K562 (cell line): ENCODE measurements around the gene GPM6B. TPM values are rescaled to one million over a fixed set of nuclear protein-coding genes. Genes with fewer than 3 reads are reported as not detected.
A peak's percentile ranks its signal among the peaks of the same experiment; 100 is the strongest.

ENCODE experiments used
- ATAC-seq: fragments of 200-7000 bp; cut with Tn5 transposase; 3 replicates; pipeline ENCODE4 v1.9.1; 2020; ENCODE audit warnings: moderate library complexity
- BruUV-seq: library from RNA; stranded (reverse); fragments of 400-500 nt; replicated peaks from 2 replicates; lab custom pipeline; 2021; lab: Mats Ljungman, UMichigan
- CTCF ChIA-PET: fragments of 300-600 bp; formaldehyde crosslinking; extraction: SDS; loops from one replicate; lab custom pipeline; 2021; ENCODE audit warnings: low intra/inter-chr PET ratio; lab: Yijun Ruan, JAX
- POLR2A ChIA-PET: fragments of 300-600, 350-650 bp; sonication (Branson Sonifier 250); formaldehyde crosslinking; extraction: SDS; loops from one replicate; lab custom pipeline; 2021; ENCODE audit warnings: antibody characterized with exemption, inconsistent platforms; lab: Yijun Ruan, JAX
- DNase-seq, 4 experiments: peaks; one replicate each; pipeline versions ENCODE4 v3.0.0 to v3.0.0-alpha.2; 2011 to 2018; ENCODE audit warnings: low spot score in 3 of 4, mixed read lengths in 3 of 4; ENCODE audit errors: extremely low read depth in 1 of 4
- FAIRE-seq: peaks from 2 replicates; lab custom pipeline; 2011; peaks lifted over from hg19 to GRCh38; lab: Jason Lieb, UNC
- H2AFZ ChIP-seq: 2 replicates; pipeline ENCODE4 v1.6.0; 2011; ENCODE audit warnings: low read depth, low read length, control low read depth, inconsistent platforms
- H3K27ac ChIP-seq: fragments of 200-600 bp; 3 replicates; pipeline ENCODE4 v1.8.0; 2011; ENCODE audit warnings: low read depth, mild to moderate bottlenecking, control low read depth, inconsistent platforms, low read length, moderate library complexity, mixed read lengths; ENCODE audit errors: extremely low read depth
- H3K27me3 ChIP-seq, 2 experiments: fragments of 300-600 bp in 1 of 2; 2 replicates in 1 of 2; 3 replicates in 1 of 2; pipeline versions ENCODE4 v1.6.0 to v1.8.0; 2011; ENCODE audit warnings: inconsistent platforms in 2 of 2, low read length in 2 of 2, mild to moderate bottlenecking in 1 of 2, mixed read lengths in 1 of 2, moderate library complexity in 1 of 2; ENCODE audit not compliant: control insufficient read depth in 2 of 2, insufficient read depth in 2 of 2
- H3K36me3 ChIP-seq: fragments of 300-600 bp; 3 replicates; pipeline ENCODE4 v1.8.0; 2011; ENCODE audit warnings: mild to moderate bottlenecking, low read length, inconsistent platforms; ENCODE audit not compliant: control insufficient read depth, insufficient read depth
- H3K4me1 ChIP-seq, 2 experiments: fragments of 200-600 bp in 1 of 2; replicated peaks in 1 of 2; 2 replicates in 1 of 2; 3 replicates in 1 of 2; pipeline versions ENCODE4 v1.5.1 to v1.8.0; 2011; ENCODE audit warnings: inconsistent platforms in 2 of 2, low read length in 2 of 2, mild to moderate bottlenecking in 1 of 2, mixed read lengths in 1 of 2, moderate library complexity in 1 of 2; ENCODE audit not compliant: control insufficient read depth in 2 of 2, insufficient read depth in 2 of 2
- H3K4me2 ChIP-seq: 2 replicates; pipeline ENCODE4 v1.6.1; 2011; ENCODE audit warnings: low read length, control low read depth, inconsistent platforms, mixed read lengths; ENCODE audit not compliant: insufficient read depth
- H3K4me3 ChIP-seq: fragments of 200-600 bp; sonication (generic), shearing (Covaris generic); 2 replicates; pipeline ENCODE4 v1.5.1; 2016; ENCODE audit warnings: control low read depth, inconsistent platforms
- H3K79me2 ChIP-seq: fragments of 200-600 bp; 3 replicates; pipeline ENCODE4 v1.8.0; 2011; ENCODE audit warnings: low read length, inconsistent platforms; ENCODE audit not compliant: control insufficient read depth, insufficient read depth
- H3K9ac ChIP-seq, 2 experiments: 2 replicates each; pipeline versions ENCODE4 v1.6.0 to v1.6.1; 2011; ENCODE audit warnings: low read depth in 2 of 2, low read length in 2 of 2, control low read depth in 1 of 2, inconsistent platforms in 1 of 2, mild to moderate bottlenecking in 1 of 2, mixed read lengths in 1 of 2; ENCODE audit not compliant: insufficient read depth in 1 of 2
- H3K9me1 ChIP-seq: one replicate; pipeline ENCODE4 v1.6.0; 2011; ENCODE audit warnings: inconsistent platforms, mild to moderate bottlenecking, low read length, moderate library complexity; ENCODE audit not compliant: control insufficient read depth, insufficient read depth
- H3K9me3 ChIP-seq: replicated peaks from 2 replicates; pipeline ENCODE4 v1.5.1; 2011; ENCODE audit warnings: low read depth, low read length, inconsistent platforms; ENCODE audit not compliant: control insufficient read depth, insufficient read depth
- H4K20me1 ChIP-seq: replicated peaks from 2 replicates; pipeline ENCODE4 v1.6.1; 2011; ENCODE audit warnings: low read length, inconsistent platforms, mixed read lengths; ENCODE audit not compliant: control insufficient read depth, insufficient read depth
- ATF7 ChIP-seq: fragments of 450-650 bp; IDR thresholded peaks from 2 replicates; pipeline ENCODE4 v1.7.1; 2014; ENCODE audit warnings: mild to moderate bottlenecking, moderate library complexity
- CBFA2T2 ChIP-seq: fragments of 450-650 bp; conservative IDR thresholded peaks from 2 replicates; pipeline ENCODE4 v1.6.1; 2017; ENCODE audit warnings: mild to moderate bottlenecking
- CXXC5 ChIP-seq: fragments of 250-450 bp; sonication (Bioruptor Pico); IDR thresholded peaks from 2 replicates; pipeline ENCODE4 v1.8.0; 2022; ENCODE audit warnings: inconsistent platforms, mild to moderate bottlenecking, moderate library complexity
- ETS1 ChIP-seq: conservative IDR thresholded peaks from 2 replicates; pipeline ENCODE4 v1.6.1; 2011; ENCODE audit warnings: low read depth, mild to moderate bottlenecking, low read length; ENCODE audit not compliant: control insufficient read depth
- NCOA2 ChIP-seq, 2 experiments: fragments of 450-650 bp; IDR thresholded peaks; 2 replicates each; pipeline ENCODE4 v1.6.1; 2018; ENCODE audit warnings: mild to moderate bottlenecking in 2 of 2, moderate library complexity in 1 of 2; ENCODE audit not compliant: partially characterized antibody in 2 of 2
- NFIC ChIP-seq: fragments of 450-650 bp; IDR thresholded peaks from 2 replicates; pipeline ENCODE4 v1.6.1; 2017; ENCODE audit warnings: mild to moderate bottlenecking, inconsistent platforms
- NRF1 ChIP-seq, 2 experiments: fragments of 450-650 bp; IDR thresholded peaks in 1 of 2; conservative IDR thresholded peaks in 1 of 2; 2 replicates each; pipeline ENCODE4 v1.6.1; 2014; ENCODE audit warnings: mild to moderate bottlenecking in 2 of 2
- PML ChIP-seq: IDR thresholded peaks from 2 replicates; pipeline ENCODE4 v1.6.1; 2012; ENCODE audit warnings: low read length, inconsistent platforms
- POLR2B ChIP-seq: fragments of 450-650 bp; IDR thresholded peaks from 2 replicates; pipeline ENCODE4 v1.6.1; 2018; ENCODE audit warnings: low read depth; ENCODE audit not compliant: partially characterized antibody
- ZBTB12 ChIP-seq: fragments of 250-450 bp; sonication (Bioruptor Pico); IDR thresholded peaks from 2 replicates; pipeline ENCODE4 v1.4.0; 2020
- WGBS: fragments of 100-300 bp; shearing (Covaris generic); methylation state at CpG from one replicate; pipeline ENCODE4 v1.1.6; 2016; ENCODE audit warnings: low coverage, mixed read lengths; ENCODE audit not compliant: insufficient coverage; ENCODE audit errors: missing lambda C conversion rate; 5-methylcytosine and 5-hydroxymethylcytosine counted together
- in situ Hi-C: fragments of 300-500 bp; cut with MboI; formaldehyde crosslinking; loops from 4 replicates; pipeline ENCODE4 v1.15.0; 2018; ENCODE audit warnings: inconsistent platforms, mixed read lengths
- intact Hi-C: fragments of 100-400 bp; cut with micrococcal nuclease; formaldehyde crosslinking; loops from 2 replicates; pipeline ENCODE4 v1.14.2; 2022
- polyA plus RNA-seq, 8 experiments: library from polyadenylated mRNA; depleted of rRNA in 4 of 8; stranded (reverse) in 5 of 8; unstranded in 3 of 8; fragments of >200 nt; fragmentation: Nextera tagmentation in 2 of 8; fragmentation: Illumina TruSeq in 1 of 8; extraction: Ambion mirVana in 2 of 8; extraction: Trizol in 1 of 8; gene quantifications; 2 replicates each; pipeline versions ENCODE4 v1.2.1 to v1.2.3, GENCODE V29; 2011 to 2014; ENCODE audit warnings: inconsistent platforms in 1 of 8, missing spikeins in 1 of 8
- total RNA-seq, 7 experiments: library from RNA; depleted of rRNA in 6 of 7; stranded (reverse); fragments of >200 nt in 6 of 7; fragmentation: Illumina TruSeq in 2 of 7; extraction: Trizol in 2 of 7; gene quantifications; 2 replicates each; pipeline versions ENCODE4 v1.2.1 to v1.2.3, GENCODE V29; 2011 to 2021; ENCODE audit warnings: low replicate concordance in 1 of 7
- TF ChIP-seq, protein P1 (sequence below): fragments of 200-800 bp; sonication (Bioruptor generic); IDR thresholded peaks from 2 replicates; pipeline ENCODE4 v1.6.1; 2017; ENCODE audit warnings: missing genetic modification characterization, missing compliant biosample characterization
- TF ChIP-seq, protein P2 (sequence below): fragments of 250-450 bp; sonication (Bioruptor Pico); IDR thresholded peaks from 2 replicates; pipeline ENCODE4 v1.5.0; 2021; ENCODE audit warnings: mild to moderate bottlenecking, borderline replicate concordance
- TF ChIP-seq, protein P3 (sequence below): sonication (generic); formaldehyde crosslinking; IDR thresholded peaks from 2 replicates; pipeline ENCODE4 v1.8.0; 2022; ENCODE audit warnings: mild to moderate bottlenecking, missing genetic modification reagents, borderline replicate concordance

The GPM6B gene
- total and polyA plus RNA-seq, 9 of the 15 experiments (the other 6 are each of a cell fraction or from before 2014, with no cell fraction given) = 0.14 to 0.32 TPM; not detected in 7

- H3K27me3 ChIP-seq = no peaks in the 10 kb centered on the region
- no peak overlapping the region for H2AFZ ChIP-seq
- no TSS peak for BruUV-seq
- ChIA-PET POLR2A (interaction anchor here (0.7 kb wide), 1 partner anchor 585 kb away, joined by 4 read pairs; no protein-coding TSS in a partner anchor), CTCF (no interaction called here)
- ATAC-seq (no peak), FAIRE-seq (no peak), DNase-seq (no peak)
- H3K4me2 ChIP-seq = no peak overlapping the region; the same call in 1 of the 2 replicates
- H3K27ac ChIP-seq = peak overlapping the region; percentile 26; the same call in 1 of the 3 replicates
- no peak overlapping the region; a peak in 1 of 4 replicates for H3K9ac ChIP-seq
- peaks cover 65% of the 10 kb centered on the region for H3K36me3 ChIP-seq
- H3K4me3 ChIP-seq = no peak overlapping the region
- intact Hi-C loops (no loop called here), in situ Hi-C loops (no loop called here)
- no peaks in the 10 kb centered on the region for H4K20me1 ChIP-seq
- no peaks in the 10 kb centered on the region for H3K9me3 ChIP-seq
- H3K9me1 ChIP-seq = no peaks in the 10 kb centered on the region
- H3K79me2 ChIP-seq = peaks cover 2% of the 10 kb centered on the region; the same call in 2 of the 3 replicates
- 56% methylated on average over 6 of the region's 6 CpGs for WGBS
- peaks cover 0 to 5% of the 10 kb centered on the region in 2 experiments; a peak in 3 of 5 replicates for H3K4me1 ChIP-seq
- TF ChIP-seq, protein P1, sequence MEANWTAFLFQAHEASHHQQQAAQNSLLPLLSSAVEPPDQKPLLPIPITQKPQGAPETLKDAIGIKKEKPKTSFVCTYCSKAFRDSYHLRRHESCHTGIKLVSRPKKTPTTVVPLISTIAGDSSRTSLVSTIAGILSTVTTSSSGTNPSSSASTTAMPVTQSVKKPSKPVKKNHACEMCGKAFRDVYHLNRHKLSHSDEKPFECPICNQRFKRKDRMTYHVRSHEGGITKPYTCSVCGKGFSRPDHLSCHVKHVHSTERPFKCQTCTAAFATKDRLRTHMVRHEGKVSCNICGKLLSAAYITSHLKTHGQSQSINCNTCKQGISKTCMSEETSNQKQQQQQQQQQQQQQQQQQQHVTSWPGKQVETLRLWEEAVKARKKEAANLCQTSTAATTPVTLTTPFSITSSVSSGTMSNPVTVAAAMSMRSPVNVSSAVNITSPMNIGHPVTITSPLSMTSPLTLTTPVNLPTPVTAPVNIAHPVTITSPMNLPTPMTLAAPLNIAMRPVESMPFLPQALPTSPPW (CRISPR knock-in tag) = no peak
- TF ChIP-seq, protein P2, sequence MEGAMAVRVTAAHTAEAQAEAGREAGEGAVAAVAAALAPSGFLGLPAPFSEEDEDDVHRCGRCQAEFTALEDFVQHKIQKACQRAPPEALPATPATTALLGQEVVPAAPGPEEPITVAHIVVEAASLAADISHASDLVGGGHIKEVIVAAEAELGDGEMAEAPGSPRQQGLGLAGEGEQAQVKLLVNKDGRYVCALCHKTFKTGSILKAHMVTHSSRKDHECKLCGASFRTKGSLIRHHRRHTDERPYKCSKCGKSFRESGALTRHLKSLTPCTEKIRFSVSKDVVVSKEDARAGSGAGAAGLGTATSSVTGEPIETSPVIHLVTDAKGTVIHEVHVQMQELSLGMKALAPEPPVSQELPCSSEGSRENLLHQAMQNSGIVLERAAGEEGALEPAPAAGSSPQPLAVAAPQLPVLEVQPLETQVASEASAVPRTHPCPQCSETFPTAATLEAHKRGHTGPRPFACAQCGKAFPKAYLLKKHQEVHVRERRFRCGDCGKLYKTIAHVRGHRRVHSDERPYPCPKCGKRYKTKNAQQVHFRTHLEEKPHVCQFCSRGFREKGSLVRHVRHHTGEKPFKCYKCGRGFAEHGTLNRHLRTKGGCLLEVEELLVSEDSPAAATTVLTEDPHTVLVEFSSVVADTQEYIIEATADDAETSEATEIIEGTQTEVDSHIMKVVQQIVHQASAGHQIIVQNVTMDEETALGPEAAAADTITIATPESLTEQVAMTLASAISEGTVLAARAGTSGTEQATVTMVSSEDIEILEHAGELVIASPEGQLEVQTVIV (CRISPR knock-in tag) = no peak
- TF ChIP-seq NFIC = no peak
- TF ChIP-seq ATF7 = no peak
- TF ChIP-seq ETS1 = no peak
- TF ChIP-seq NRF1 (conservative IDR thresholded peaks at IDR 0.05 in 1 of 2, IDR thresholded peaks at IDR 0.05 in 1 of 2) = no peak
- TF ChIP-seq CBFA2T2 = no peak
- TF ChIP-seq NCOA2 (IDR thresholded peaks at IDR 0.05; ENCODE audit: partially characterized antibody in 2 of 2) = no peak
- TF ChIP-seq CXXC5 (CRISPR knock-in tag) = no peak
- no peak for TF ChIP-seq ZBTB12 (CRISPR knock-in tag)
- TF ChIP-seq PML = no peak
- TF ChIP-seq, protein P3, sequence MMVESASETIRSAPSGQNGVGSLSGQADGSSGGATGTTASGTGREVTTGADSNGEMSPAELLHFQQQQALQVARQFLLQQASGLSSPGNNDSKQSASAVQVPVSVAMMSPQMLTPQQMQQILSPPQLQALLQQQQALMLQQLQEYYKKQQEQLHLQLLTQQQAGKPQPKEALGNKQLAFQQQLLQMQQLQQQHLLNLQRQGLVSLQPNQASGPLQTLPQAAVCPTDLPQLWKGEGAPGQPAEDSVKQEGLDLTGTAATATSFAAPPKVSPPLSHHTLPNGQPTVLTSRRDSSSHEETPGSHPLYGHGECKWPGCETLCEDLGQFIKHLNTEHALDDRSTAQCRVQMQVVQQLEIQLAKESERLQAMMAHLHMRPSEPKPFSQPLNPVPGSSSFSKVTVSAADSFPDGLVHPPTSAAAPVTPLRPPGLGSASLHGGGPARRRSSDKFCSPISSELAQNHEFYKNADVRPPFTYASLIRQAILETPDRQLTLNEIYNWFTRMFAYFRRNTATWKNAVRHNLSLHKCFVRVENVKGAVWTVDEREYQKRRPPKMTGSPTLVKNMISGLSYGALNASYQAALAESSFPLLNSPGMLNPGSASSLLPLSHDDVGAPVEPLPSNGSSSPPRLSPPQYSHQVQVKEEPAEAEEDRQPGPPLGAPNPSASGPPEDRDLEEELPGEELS (CRISPR knock-in tag) = no peak
- TF ChIP-seq POLR2B = no peak
Observed at GRCh38 chrX:13741695-13742094, 75.2 kb downstream of the GPM6B start.
